Superior temporal gyrus (tissue), 1 donor: ENCODE results near the gene SHC1.

Experiments used
- DNase-seq: peaks from one replicate; pipeline ENCODE4 v3.0.0-alpha.2; 2016; ENCODE audit errors: extremely low spot score

SHC1 gene

DNA sequence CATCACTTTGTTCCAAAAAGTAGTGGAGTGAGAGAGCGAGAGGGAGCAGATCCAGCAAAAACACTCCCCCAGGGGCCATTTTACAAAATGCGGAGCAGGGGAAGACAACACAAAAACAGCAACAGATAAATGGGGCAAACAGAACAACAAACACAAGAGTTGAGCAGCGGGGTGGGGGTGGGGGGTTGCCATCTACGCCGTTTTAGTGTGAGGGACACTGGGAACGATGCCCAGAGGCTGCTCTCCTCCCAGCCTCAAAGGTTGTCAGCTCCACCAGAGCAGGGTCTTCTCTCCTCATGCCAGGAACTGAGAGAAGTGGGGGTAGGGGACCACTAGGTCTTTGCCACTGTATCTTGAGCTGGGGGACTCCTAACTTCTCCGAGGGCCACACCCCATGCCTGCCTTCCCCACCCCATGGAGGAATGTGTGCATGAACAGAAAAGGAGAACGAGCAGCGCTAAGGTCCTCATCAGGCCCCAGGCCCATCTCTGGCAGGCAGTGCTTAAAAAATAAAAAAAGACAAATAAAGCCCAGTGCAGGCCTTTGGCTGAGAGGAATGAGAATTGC is 13.4 kb downstream of the SHC1 start:
- no peak for DNase-seq

DNA sequence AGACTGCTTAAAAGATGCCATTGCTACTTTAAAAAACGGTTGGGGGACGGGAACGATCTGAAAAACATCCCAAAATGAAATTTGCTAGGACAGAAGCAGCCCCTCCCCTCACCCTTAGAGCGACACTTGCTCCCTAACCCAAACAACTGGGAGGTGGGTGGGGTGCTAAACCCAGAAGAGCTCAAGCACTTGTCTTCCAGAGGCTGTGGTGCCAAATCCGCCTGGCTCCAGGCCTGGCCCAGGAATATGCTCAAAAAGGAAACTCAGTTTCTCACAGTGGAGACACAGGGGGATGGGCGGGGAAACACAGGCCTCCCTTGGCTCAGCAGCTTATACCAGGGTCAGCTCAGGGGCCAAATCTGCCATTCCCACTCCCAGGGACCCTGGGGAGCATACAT is 14.0 kb downstream of the SHC1 start:
- DNase-seq, result no peak

- peak; percentile 96 for DNase-seq
Measured at GRCh38 chr1:154955718-154956543, 14.6 kb downstream of the SHC1 start, which contains the start of gene PBXIP1. TSS of gene PBXIP1 (minus strand) at chr1:154956099. CDS start at chr1:154953721, 2,378 bp downstream.

GRCh38 chr1:154955039-154955717 is 15.4 kb downstream of the SHC1 start:
- DNase-seq, result peak; percentile 75

DNA sequence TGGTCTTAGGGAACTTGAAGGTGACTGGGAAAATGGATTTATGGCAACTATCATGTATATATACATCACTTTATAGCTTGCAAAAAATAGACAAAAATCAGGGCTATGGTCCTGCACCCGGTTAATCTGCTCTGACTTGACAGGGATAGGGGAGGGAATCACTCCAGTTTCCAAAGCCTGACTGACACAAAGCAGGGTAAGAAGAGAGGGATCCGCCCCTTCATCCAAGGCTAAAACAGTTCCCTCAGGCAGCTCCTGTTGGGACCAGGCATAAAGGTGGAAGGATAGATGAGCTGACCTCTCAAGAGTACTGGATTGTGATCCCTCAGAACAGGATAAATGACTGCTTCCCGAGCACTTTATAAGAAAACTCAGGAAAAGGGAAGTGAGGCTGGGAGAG is 16.0 kb downstream of the SHC1 start:
- no peak for DNase-seq

- no peak for DNase-seq
Measured at GRCh38 chr1:154953611-154954038, 16.9 kb downstream of the SHC1 start.

DNA sequence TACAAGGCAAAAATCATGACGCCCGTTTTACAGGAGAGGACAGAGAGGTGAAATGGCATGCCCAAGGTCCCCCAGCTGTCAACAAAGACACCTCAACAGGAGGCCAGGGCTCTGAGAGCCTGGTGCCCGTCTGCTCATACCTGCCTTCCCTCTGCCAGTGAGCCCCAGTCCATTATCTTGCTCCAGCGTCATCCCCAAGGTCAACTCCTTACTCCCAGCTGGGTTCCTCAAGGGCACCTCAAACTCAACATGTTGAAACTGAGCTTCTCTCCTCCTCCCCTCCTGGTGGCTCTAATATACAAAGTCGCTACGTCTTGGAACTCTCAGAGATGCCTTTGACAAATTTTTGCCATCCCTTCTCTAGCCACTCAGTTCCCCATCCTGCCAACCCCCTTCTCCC is 17.9 kb downstream of the SHC1 start:
- DNase-seq, result no peak

GRCh38 chr1:154951901-154952657 is 18.5 kb downstream of the SHC1 start:
- no peak for DNase-seq

DNA sequence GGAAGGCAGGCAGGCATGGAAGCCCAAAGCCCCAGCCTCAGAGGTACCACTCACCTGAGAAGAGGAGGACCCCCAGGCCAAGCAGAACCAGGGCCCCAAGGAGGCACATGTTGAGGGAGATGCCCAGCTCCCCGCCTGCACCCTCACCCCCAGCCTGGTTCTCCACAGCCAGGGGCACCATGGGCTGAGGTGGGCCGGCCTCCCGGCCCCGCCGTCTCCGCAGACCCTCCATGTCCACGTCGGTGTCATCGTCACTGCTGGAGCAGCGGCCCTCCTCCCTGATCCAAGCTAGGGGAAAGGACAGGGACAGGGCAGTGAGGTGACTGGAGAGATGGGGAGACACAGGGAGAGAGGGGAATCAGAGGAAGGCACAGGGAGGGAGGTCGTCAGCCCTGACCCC is 22.5 kb downstream of the SHC1 start:
- DNase-seq, result no peak

DNA sequence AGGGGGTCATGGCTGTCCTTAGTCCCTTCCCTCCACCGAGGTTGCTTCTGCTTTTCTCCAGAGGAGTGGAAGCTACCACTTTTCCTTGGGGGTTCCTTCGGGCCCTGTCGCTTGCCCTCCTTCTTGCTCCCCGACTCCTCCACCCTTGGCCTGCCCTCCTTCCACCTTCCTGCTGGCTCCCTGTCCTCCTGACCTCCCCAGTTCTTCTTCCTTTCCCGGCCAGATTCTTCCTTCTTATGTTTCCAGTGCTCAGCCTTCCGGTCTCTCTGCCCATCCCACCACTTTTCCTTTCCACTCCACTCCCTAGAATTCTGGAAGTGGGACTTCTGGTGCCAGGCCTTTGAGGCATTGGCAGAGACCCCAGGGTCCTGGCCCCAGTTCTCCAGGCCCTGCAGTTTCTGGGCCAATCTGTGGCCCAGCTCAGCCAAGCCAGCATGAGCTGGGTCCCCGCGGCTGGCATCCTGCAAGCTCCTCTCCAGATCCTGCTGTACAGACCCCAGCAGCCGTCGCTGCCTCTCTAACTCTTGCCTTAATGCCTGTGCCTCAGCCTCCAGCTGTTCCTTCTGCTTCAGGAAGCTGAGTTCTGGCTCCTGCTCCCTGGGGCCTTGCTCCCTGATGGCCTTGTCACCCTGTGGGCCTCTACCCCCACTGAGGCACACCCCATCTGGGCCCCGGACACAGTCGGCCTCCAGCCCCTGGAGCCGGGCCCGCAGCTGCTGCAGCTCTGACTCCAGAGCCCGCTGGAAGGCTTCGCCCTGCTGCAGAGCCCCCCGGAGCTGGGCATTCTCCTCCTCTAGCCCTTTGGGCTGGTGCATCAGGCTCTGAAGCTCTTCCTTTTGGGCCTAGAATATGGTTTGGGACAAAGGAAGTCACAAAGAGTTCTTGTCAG is 24.3 kb downstream of the SHC1 start:
- no peak for DNase-seq

DNA sequence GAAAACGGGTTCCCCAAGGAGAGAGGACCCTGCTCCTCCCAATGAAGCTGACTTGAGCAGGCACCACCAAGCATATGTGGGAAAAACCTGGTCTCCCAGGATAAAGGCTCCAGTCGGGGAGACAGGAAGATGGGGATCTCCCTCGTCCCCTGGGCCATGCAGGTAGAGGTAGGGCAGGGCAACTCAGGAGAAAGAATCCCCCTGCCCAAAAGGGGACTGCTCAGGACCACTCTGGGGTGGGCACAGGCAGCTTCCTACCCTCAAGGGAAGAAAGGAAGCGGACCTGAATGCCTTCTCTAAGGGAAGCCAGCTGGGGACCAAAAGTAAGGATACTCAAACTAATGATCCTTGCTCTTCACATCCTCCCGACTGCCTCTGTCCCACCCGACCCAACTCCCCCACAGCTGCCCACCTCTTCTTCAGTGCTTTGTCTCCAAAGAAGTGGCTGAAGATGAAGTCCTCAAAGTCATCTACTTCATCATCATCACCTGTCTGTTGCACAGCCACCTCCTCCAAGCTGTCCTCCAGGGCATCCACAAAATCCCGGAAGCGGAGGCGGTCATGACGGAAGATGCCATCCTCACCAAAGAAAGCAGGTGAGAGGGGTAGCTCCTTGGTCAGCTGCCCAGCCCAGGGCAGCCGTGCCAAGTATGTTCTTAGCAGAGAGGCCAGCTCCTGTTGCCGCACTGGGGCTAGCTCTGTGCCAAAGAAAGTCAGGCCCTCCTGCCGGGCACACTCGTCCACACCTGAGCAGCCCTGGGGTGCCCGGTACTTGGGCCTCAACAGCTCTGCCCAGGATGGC is 25.2 kb downstream of the SHC1 start:
- no peak for DNase-seq

DNA sequence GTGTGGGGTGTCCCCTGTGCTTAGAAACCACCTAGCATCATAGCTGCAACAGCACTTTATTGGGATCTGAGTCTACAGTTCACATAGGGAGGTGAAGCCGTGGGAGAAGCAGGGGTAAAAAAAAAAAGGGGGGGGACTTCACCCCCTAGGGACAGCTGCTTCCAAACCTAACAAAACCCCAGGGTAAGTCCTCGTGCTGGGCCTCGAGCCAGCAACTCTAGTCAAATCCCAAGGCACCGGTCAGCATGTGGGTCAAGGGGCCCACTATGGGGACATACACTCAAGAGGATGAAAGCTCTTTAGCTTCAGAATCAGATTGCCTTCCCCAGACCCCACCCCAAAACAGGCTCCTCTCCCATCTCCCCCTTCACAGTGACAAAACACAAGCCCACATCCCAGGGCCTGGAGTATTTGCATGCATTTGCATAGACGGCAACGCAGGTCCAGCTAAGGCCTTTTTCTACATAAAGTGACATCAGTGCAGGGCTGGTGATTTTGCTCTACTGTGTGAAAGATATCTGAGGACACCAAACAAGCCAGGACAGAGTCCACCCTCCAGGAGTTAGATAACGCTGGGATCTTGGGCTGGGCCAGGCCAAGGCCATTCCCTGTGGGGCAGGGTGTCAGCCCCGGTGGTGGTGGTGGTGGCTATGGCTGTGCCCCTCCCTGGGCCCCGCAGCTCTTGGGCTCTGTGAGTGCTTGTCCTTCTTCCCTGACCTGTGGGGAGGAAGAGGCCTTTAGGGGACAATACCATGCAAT is 26.0 kb downstream of the SHC1 start:
- no peak for DNase-seq

- DNase-seq, result no peak
Measured at GRCh38 chr1:154943649-154944400, 26.7 kb downstream of the SHC1 start.

GRCh38 chr1:154941333-154942013 is 29.1 kb downstream of the SHC1 start:
- DNase-seq, result no peak

DNA sequence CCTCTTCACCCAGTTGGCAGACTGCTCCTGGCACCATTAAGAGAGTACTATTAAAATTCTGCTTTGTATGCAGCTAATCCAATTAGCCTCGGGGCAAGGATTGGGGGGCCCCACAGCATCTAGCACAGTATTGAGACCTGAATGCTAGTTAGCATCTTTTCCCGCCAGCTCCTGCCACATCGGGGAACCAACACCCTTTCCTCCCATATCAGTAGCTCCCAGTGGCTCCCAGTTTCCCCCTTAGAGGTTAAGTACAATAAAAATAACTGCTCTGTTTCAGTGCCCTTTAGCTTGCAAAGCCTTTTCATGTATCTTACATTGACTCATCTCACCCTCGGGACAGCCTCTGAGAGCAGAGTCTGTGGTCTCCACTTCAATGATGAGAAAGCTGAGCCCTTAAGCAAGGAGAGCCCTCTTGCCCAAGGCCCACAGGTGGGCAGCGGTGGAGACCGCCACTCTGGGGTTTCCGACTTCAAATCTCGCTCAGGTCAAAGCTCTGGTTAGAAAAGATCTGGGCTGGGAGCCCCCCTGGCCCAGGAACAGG is 29.8 kb downstream of the SHC1 start:
- DNase-seq, result no peak

GRCh38 chr1:154940213-154940560 is 30.4 kb downstream of the SHC1 start:
- no peak for DNase-seq

- no peak for DNase-seq
Measured at GRCh38 chr1:154938604-154939399, 31.7 kb downstream of the SHC1 start.
